Upper lobe of left lung (tissue), 6 donors: ENCODE measurements around the gene POP7. TPM values are rescaled to one million over a fixed set of nuclear protein-coding genes. Genes with fewer than 3 reads are reported as not detected.

Experiments used
- ATAC-seq, 2 donors: fragments of 200-7000 bp; cut with Tn5 transposase; one replicate each; pipeline ENCODE4 v1.9.1; 2022; ENCODE audit warnings: mild to moderate bottlenecking in 2 of 2, moderate library complexity in 2 of 2; ENCODE audit not compliant: low FRiP score in 2 of 2
- DNase-seq, 2 donors: peaks; one replicate each; pipeline ENCODE4 v3.0.0-alpha.2; 2019 to 2020
- H3K27ac ChIP-seq, 4 donors: fragments of 200-600 bp; sonication (generic); one replicate each; pipeline ENCODE4 v1.5.1; 2016 to 2019
- H3K27me3 ChIP-seq, 4 donors: fragments of 200-600 bp; sonication (generic); one replicate each; pipeline ENCODE4 v1.5.1; 2017 to 2019
- H3K36me3 ChIP-seq, 4 donors: fragments of 200-600 bp; sonication (generic); one replicate each; pipeline ENCODE4 v1.5.1; 2016 to 2019
- H3K4me1 ChIP-seq, 4 donors: fragments of 200-600 bp; sonication (generic); one replicate each; pipeline ENCODE4 v1.5.1; 2018 to 2019
- H3K4me3 ChIP-seq, 4 donors: fragments of 200-600 bp; sonication (generic); one replicate each; pipeline ENCODE4 v1.5.1; 2017 to 2019; ENCODE audit warnings: mild to moderate bottlenecking in 2 of 4, moderate library complexity in 1 of 4
- H3K9me3 ChIP-seq, 4 donors: fragments of 200-600 bp; sonication (generic); one replicate each; pipeline ENCODE4 v1.5.1; 2018 to 2019
- EP300 ChIP-seq, 4 donors: sonication (generic); formaldehyde crosslinking; IDR thresholded peaks; one replicate each; pipeline ENCODE4 v1.5.1; 2017; ENCODE audit warnings: antibody characterized with exemption in 4 of 4, control low read depth in 2 of 4
- POLR2A ChIP-seq, 4 donors: fragments of 450-650 bp; IDR thresholded peaks; one replicate each; pipeline ENCODE4 v1.5.1; 2016 to 2017; ENCODE audit warnings: antibody characterized with exemption in 4 of 4, mild to moderate bottlenecking in 2 of 4
- POLR2AphosphoS5 ChIP-seq, 2 donors: sonication (generic); formaldehyde crosslinking; IDR thresholded peaks; one replicate each; pipeline ENCODE4 v1.5.1; 2017; ENCODE audit warnings: antibody characterized with exemption in 2 of 2
- WGBS, 2 donors: methylation state at CpG; one replicate each; pipeline ENCODE4 v1.1.5; 2017 to 2018; 5-methylcytosine and 5-hydroxymethylcytosine counted together
- total RNA-seq, 6 donors: library from RNA; depleted of rRNA in 4 of 6; stranded (reverse); fragments of >200 nt in 4 of 6; gene quantifications; one replicate each; pipeline versions ENCODE4 v1.1.0 to v1.2.1, GENCODE V29; 2016 to 2021
- TF ChIP-seq, protein P1 (sequence below), 6 experiments: fragments of 450-650 bp in 4 of 6; fragments of 200-600 bp in 2 of 6; sonication (generic) in 2 of 6; IDR thresholded peaks; one replicate each; pipeline ENCODE4 v1.5.1; 2016 to 2019; ENCODE audit warnings: antibody characterized with exemption in 6 of 6
- donor health status: DM: no; HTN: no; CAD: no; lungs with moderate emphysema.
- donor health status: DM: no; HTN: yes; CAD: no; lungs with severe emphysema.

POP7 gene
- total RNA-seq, 6 donors from 2014 or later = 9.4 to 32.5 (median 22.2) TPM

DNA sequence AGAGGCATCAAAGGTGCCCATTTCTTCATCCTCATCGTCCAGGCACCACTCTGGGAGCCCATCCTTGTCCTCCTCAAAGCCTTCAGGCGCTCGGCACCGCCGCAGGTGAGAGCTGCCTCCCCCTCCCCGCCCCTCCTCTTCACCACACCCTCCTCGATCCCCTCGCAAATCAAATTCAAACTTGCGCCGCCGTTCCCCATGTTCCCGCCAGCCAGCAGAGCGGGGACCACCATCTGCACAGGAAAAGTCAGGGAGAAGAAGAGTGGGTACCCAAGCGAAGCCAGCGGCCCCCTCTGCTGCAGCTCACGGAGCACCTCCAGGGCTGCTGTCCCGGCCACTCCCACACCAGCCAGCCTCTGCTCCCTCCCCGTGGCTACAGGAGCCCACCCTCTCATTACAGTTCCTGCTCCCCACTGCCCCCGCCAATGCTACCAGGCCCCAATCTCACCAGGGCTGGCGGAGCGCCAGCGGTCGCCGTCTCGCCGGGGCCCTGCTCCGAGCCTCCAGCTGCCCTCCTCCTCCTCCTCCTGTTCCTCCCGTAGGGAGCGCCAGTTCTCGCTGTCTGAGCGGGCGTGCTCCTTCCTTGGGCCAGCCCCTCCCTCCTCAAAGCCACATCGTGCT lies 19.6 kb upstream of the POP7 start:
- H3K27ac ChIP-seq = no peak overlapping the region
- no peak for ATAC-seq

DNA sequence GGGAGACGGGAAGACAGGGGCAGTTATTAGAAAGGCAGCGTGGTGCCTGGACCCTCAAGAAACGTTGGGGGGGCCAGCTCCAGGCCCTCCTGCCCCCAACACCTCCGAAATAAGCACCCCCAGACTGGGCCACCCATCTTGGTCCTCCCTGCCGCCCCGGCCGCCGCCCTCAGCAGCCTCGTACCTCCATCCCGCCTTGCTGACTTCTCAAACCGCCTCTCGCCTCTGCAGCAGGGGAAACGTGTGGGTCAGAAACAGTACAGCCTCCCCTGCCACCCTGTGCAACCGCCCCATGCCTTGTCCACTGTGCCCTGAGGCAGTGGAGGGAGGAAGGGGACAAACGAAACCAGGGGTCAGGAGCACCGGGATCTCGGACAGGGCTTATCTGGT lies 19.1 kb upstream of the POP7 start:
- WGBS, 2 donors = 93 to 94% methylated on average over 15 to 16 of the region's 17 CpGs
- ATAC-seq (no peak), DNase-seq (peak in 1 of 2 donors; percentile 74)
- Histone ChIP-seq H3K4me1 (peaks cover 10 to 21% (median 12%) of the 10 kb centered on the region in 4 donors), H3K27me3 (no peaks in the 10 kb centered on the region), H3K4me3 (no peak overlapping the region), H3K9me3 (no peaks in the 10 kb centered on the region), H3K27ac (no peak overlapping the region), H3K36me3 (peaks cover 36 to 81% (median 69%) of the 10 kb centered on the region in 4 donors)
- no peak for TF ChIP-seq POLR2AphosphoS5 (IDR thresholded peaks at IDR 0.05)

More for the DNA sequence above, 19.6 kb upstream of the POP7 start:
- 86 to 88% methylated on average over 33 of the region's 33 CpGs for WGBS, 2 donors
- Histone ChIP-seq H3K4me1 (peaks cover 5 to 16% (median 7%) of the 10 kb centered on the region in 4 donors), H3K36me3 (peaks cover 40 to 86% (median 74%) of the 10 kb centered on the region in 4 donors), H3K4me3 (no peak overlapping the region), H3K9me3 (no peaks in the 10 kb centered on the region), H3K27me3 (no peaks in the 10 kb centered on the region)
- TF ChIP-seq POLR2AphosphoS5 (IDR thresholded peaks at IDR 0.05) (no peak), POLR2A (IDR thresholded peaks at IDR 0.05) (no peak), EP300 (IDR thresholded peaks at IDR 0.05) (no peak)
- TF ChIP-seq, protein P1, sequence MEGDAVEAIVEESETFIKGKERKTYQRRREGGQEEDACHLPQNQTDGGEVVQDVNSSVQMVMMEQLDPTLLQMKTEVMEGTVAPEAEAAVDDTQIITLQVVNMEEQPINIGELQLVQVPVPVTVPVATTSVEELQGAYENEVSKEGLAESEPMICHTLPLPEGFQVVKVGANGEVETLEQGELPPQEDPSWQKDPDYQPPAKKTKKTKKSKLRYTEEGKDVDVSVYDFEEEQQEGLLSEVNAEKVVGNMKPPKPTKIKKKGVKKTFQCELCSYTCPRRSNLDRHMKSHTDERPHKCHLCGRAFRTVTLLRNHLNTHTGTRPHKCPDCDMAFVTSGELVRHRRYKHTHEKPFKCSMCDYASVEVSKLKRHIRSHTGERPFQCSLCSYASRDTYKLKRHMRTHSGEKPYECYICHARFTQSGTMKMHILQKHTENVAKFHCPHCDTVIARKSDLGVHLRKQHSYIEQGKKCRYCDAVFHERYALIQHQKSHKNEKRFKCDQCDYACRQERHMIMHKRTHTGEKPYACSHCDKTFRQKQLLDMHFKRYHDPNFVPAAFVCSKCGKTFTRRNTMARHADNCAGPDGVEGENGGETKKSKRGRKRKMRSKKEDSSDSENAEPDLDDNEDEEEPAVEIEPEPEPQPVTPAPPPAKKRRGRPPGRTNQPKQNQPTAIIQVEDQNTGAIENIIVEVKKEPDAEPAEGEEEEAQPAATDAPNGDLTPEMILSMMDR (IDR thresholded peaks at IDR 0.05) = no peak
- DNase-seq = peak in 1 of 2 donors; percentile 82

DNA sequence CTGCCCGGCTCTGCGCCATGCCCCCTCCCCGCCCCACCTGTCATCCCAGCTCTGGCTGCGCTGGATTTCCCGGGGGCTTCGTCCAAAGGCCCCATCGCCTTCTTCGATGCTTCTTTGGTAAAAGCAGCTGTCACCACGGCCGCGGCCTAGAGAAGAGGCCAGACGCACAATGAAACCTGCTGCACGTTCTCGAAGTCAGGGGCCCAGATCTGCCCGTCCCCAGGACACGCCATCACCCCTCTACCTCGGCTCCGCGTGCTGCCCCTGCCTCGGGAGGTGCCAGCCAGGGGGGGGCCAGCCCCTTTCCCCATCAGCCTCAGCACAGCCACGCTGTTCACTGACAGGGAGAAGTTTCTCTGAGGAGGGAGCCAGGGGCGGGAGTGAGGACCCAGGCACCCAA lies 18.7 kb upstream of the POP7 start:
- ATAC-seq = no peak
- H3K9me3 ChIP-seq = no peaks in the 10 kb centered on the region
- 89 to 96% methylated on average over 18 to 22 of the region's 22 CpGs for WGBS, 2 donors
- no peak overlapping the region for H3K27ac ChIP-seq
- H3K4me1 ChIP-seq = peaks cover 14 to 25% (median 16%) of the 10 kb centered on the region in 4 donors
- H3K27me3 ChIP-seq = no peaks in the 10 kb centered on the region
- no peak overlapping the region for H3K4me3 ChIP-seq
- peak in 1 of 2 donors; percentile 75 for DNase-seq
- TF ChIP-seq EP300 (IDR thresholded peaks at IDR 0.05) = no peak
- TF ChIP-seq POLR2A (IDR thresholded peaks at IDR 0.05) = no peak
- TF ChIP-seq, protein P1 (IDR thresholded peaks at IDR 0.05) = no peak
- TF ChIP-seq POLR2AphosphoS5 (IDR thresholded peaks at IDR 0.05) = no peak
- peaks cover 35 to 76% (median 65%) of the 10 kb centered on the region in 4 donors for H3K36me3 ChIP-seq

DNA sequence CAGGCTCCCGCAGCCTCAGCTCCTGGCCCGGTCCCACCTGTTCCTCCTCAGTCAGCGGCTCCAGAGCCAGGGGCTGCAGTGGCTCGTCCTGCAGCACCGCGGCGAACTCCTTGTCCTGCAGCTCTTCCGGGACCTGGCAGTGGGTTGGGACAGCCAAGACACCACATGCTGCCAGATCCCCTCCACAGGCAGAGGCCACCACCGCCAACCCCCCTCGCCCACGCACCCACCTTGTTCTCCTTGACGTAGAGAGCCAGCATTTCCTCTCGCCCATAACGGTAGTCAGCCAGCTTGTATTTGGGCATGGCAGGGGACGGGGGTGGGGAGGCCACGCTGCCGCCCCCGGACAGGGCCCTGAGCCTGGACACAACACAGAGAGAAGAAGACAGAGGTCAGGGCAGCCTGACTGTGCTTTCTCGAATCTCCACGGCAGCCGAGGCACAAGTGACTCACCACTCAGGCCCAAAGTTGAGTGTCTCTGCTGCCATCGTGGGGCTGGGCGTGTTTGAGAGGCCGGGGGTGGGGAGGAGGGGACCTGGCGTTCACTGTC lies 18.1 kb upstream of the POP7 start:
- peaks cover 31 to 71% (median 59%) of the 10 kb centered on the region in 4 donors for H3K36me3 ChIP-seq
- no peaks in the 10 kb centered on the region for H3K9me3 ChIP-seq
- no peaks in the 10 kb centered on the region for H3K27me3 ChIP-seq
- H3K4me1 ChIP-seq = peaks cover 20 to 31% (median 22%) of the 10 kb centered on the region in 4 donors
- DNase-seq (peak in 1 of 2 donors; percentile 53), ATAC-seq (no peak)
- H3K4me3 ChIP-seq = no peak overlapping the region
- 76 to 77% methylated on average over 15 to 23 of the region's 25 CpGs for WGBS, 2 donors
- TF ChIP-seq EP300 (IDR thresholded peaks at IDR 0.05) (no peak), POLR2A (IDR thresholded peaks at IDR 0.05) (no peak), POLR2AphosphoS5 (IDR thresholded peaks at IDR 0.05) (no peak)
- TF ChIP-seq, protein P1 (IDR thresholded peaks at IDR 0.05) = no peak
- H3K27ac ChIP-seq = peak overlapping the region in 1 of 4 donors; percentile 2

DNA sequence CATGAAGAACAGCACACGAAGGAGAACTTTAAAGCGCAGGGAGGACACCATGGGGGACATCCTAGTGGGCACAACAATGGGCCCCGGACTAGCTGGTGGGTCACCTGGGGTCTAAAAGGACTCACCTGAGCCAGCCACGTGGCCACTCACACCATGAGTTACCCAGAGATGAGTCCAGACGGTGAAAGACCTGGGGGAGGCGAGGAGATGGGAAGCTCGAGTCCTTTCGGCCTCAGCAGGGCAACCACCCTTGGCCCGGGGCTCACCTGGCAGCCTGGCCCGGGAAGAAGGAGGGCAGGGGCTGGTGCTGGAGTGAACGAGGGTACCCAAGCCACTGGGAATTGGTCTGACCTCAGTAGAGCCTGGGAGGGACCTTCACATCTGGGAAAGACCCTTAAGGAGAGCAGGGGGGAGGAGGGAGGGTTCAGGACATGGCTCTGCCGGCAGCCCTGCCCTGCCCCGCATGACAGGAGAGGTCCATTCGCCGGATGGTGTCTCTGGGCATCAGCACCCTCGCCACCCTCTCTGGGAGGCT lies 17.5 kb upstream of the POP7 start:
- no peak overlapping the region for H3K4me3 ChIP-seq
- H3K27ac ChIP-seq = peak overlapping the region in 1 of 4 donors; percentile 2

More for the DNA sequence above, 17.5 kb upstream of the POP7 start:
- no peak for ATAC-seq
- Histone ChIP-seq H3K4me1 (peaks cover 25 to 33% (median 26%) of the 10 kb centered on the region in 4 donors), H3K36me3 (peaks cover 27 to 65% (median 54%) of the 10 kb centered on the region in 4 donors), H3K9me3 (no peaks in the 10 kb centered on the region), H3K27me3 (no peaks in the 10 kb centered on the region)
- peak in 1 of 2 donors; percentile 52 for DNase-seq
- TF ChIP-seq, protein P1 (IDR thresholded peaks at IDR 0.05) = no peak
- no peak for TF ChIP-seq POLR2A (IDR thresholded peaks at IDR 0.05)
- no peak for TF ChIP-seq POLR2AphosphoS5 (IDR thresholded peaks at IDR 0.05)
- no peak for TF ChIP-seq EP300 (IDR thresholded peaks at IDR 0.05)
- WGBS, 2 donors = 88 to 91% methylated on average over 14 to 15 of the region's 16 CpGs
